Duodenal mucosa (tissue), 2 donors: Measurements from ENCODE around the gene SRGAP1.

Source experiments
- H3K27ac ChIP-seq: one replicate; pipeline ENCODE4 v1.7.0; 2013; ENCODE audit warnings: low read depth, low read length
- H3K27me3 ChIP-seq, 2 donors: one replicate each; pipeline ENCODE4 v1.7.0; 2013; ENCODE audit warnings: low read length in 2 of 2, control low read depth in 1 of 2; ENCODE audit not compliant: insufficient read depth in 2 of 2, control insufficient read depth in 1 of 2
- H3K36me3 ChIP-seq, 2 donors: one replicate each; pipeline ENCODE4 v1.7.0; 2013; ENCODE audit warnings: low read length in 2 of 2, control low read depth in 1 of 2; ENCODE audit not compliant: insufficient read depth in 2 of 2, control insufficient read depth in 1 of 2
- H3K4me1 ChIP-seq, 2 donors: one replicate each; pipeline ENCODE4 v1.7.0; 2013; ENCODE audit warnings: low read length in 2 of 2, control low read depth in 1 of 2; ENCODE audit not compliant: insufficient read depth in 2 of 2, control insufficient read depth in 1 of 2
- H3K4me3 ChIP-seq, 2 donors: one replicate each; pipeline ENCODE4 v1.7.0; 2013; ENCODE audit warnings: low read length in 2 of 2, low read depth in 1 of 2
- H3K9ac ChIP-seq, 2 donors: one replicate each; pipeline ENCODE4 v1.7.0; 2013; ENCODE audit warnings: low read length in 2 of 2, low read depth in 1 of 2
- H3K9me3 ChIP-seq, 2 donors: one replicate each; pipeline ENCODE4 v1.7.0; 2013; ENCODE audit warnings: low read length in 2 of 2, control low read depth in 1 of 2; ENCODE audit not compliant: control insufficient read depth in 1 of 2

SRGAP1 gene

DNA sequence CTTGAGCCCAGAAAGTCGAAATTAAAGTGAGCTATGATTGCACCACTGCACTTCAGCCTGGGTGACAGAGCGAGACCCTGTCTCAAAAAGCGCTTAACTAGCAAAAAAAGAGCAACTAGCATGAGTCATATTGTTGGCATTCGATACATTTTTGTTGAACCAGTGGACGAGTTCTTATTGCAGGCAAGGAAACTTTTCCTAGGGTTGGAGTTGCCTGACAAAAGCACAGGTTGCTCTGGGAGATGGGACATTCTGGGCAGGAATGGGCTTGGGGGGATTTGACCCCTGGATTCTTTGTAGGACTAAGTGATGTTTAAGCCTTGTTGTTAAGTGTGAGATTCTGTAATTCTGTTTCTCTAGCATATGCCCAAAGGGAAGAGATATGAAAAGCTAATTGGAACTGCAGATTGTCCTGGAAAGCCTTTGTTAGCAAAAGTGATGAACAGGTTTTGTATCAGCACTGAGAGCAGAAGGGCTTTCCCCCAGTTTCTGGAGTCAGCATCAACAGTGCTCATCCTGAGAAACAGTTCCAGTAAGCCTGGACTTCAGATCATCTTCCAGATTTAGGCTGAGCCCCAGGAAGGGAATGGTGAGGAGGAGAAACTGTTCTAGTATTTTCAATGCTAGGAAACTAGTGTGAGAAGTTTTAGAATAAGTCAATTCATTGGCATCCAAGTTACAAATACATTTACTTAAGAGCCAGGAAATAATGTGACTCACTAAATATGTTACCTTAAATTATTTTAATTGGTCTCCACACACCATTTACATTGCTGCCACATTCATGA is 123.1 kb downstream of the SRGAP1 start:
- Histone ChIP-seq H3K9ac (no peak overlapping the region), H3K27ac (no peak overlapping the region), H3K4me1 (peaks cover 3 to 6% of the 10 kb centered on the region in 2 donors), H3K4me3 (no peak overlapping the region), H3K36me3 (no peaks in the 10 kb centered on the region), H3K27me3 (no peaks in the 10 kb centered on the region), H3K9me3 (no peaks in the 10 kb centered on the region)

DNA sequence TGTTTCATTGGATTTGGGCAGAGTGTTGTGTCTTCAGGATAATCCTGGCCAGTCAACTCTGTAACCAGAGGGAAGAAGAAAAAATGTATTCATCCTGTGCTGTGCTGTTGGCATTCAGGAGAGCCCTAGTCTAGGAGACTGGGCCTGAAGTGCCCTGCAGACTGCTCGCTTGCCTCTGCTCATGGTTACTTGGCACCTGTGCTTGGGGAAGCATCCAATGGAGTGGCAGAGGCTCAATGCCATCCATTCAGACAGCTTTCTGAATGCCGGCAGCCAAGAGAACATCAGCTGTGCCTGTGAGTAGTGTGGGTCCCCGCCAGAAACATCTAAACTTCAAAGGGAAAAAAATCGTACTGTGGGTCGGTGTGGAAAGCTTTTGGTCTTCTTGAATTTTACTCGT is 124.2 kb downstream of the SRGAP1 start:
- H3K4me1 ChIP-seq = peaks cover 3 to 6% of the 10 kb centered on the region in 2 donors
- no peaks in the 10 kb centered on the region for H3K27me3 ChIP-seq
- no peak overlapping the region for H3K9ac ChIP-seq
- no peaks in the 10 kb centered on the region for H3K9me3 ChIP-seq
- no peaks in the 10 kb centered on the region for H3K36me3 ChIP-seq
- H3K4me3 ChIP-seq = no peak overlapping the region
- no peak overlapping the region for H3K27ac ChIP-seq

DNA sequence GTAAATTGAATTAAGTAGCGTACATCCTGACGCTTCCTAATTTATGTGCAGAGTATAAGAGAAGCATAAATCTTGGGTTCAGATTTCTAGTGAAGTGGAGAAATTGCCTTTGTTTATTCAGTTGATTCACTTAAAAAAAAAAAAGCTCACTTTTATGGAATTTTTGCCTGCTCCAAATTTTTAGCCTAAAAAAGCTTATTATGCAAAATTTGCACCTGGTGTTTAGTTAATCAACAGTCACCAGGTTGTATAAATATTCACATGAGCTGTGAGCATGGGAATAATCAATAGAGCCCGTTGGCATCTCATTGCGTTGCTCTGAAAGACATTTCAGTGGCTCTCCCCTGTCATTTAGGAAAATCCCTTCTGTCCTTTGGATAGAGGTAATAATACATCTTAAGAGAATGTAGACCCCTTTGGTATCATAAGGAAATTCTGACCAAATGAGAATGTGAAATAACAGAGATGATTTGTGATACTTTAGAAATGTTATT is 132.4 kb downstream of the SRGAP1 start:
- Histone ChIP-seq H3K9ac (no peak overlapping the region), H3K4me1 (no peaks in the 10 kb centered on the region), H3K27me3 (no peaks in the 10 kb centered on the region), H3K4me3 (no peak overlapping the region), H3K9me3 (no peaks in the 10 kb centered on the region), H3K36me3 (no peaks in the 10 kb centered on the region), H3K27ac (no peak overlapping the region)

DNA sequence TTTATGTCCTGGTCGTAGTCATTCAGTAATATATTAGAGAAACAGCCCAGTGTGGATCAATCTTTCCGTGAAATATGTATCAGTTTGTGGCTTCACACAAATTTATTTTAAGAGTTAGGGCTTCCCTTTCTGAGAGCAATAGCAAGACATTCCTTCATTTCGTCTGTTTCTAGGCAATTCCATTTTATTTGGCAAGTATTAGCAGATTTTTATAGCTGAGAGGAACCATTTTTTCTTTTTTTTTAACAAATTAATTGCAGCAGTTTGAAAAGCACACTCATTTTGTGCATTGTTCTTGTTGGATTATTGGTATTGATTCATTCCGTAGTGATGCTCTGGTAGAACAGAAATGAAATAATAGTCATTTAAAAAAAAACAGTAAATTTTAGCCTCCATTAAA is 132.9 kb downstream of the SRGAP1 start:
- H3K36me3 ChIP-seq = no peaks in the 10 kb centered on the region
- no peak overlapping the region for H3K9ac ChIP-seq
- no peaks in the 10 kb centered on the region for H3K27me3 ChIP-seq
- no peaks in the 10 kb centered on the region for H3K4me1 ChIP-seq
- no peak overlapping the region for H3K4me3 ChIP-seq
- no peaks in the 10 kb centered on the region for H3K9me3 ChIP-seq
- H3K27ac ChIP-seq = no peak overlapping the region

DNA sequence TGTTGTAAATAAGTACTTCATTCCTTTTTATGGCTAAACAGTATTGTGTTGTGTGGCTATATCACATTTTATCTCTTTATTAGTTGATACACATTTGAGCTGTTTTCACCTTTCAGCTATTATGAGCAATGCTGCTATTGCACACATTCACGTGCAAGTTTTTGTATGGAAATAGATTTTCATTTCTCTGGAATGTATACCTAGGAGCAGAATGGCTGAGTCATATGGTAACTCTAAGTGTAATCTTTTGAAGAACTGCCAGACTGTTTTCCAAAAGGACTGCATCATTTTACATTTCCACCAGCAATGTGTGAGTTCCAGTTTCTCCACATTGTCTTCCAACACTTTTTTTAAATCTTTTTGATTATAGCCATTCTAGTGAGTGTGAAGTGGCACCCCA is 134.0 kb downstream of the SRGAP1 start:
- Histone ChIP-seq H3K4me1 (no peaks in the 10 kb centered on the region), H3K4me3 (no peak overlapping the region), H3K27ac (no peak overlapping the region), H3K9me3 (no peaks in the 10 kb centered on the region), H3K36me3 (no peaks in the 10 kb centered on the region), H3K27me3 (no peaks in the 10 kb centered on the region), H3K9ac (no peak overlapping the region)

DNA sequence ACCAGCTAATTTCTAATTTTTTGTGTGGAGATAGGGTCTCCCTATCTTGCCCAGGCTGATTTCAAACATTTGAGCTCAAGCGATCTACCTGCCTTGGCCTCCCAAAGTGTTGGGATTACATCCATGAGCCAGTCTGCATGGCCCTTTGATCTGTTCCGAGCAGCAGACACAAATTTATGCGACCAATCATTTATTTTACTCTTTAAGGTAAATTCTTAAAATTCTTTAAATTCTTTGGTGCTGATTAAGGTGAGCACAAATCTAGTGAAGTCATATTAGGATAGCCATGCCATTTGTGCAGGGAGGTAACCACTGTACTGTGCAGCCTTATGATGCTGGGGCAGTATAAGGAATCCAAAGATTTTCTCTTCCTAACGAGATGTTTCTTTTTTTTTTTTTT is 135.7 kb downstream of the SRGAP1 start:
- no peak overlapping the region for H3K4me3 ChIP-seq
- H3K27me3 ChIP-seq = no peaks in the 10 kb centered on the region
- no peak overlapping the region for H3K27ac ChIP-seq
- H3K9me3 ChIP-seq = no peaks in the 10 kb centered on the region
- H3K4me1 ChIP-seq = no peaks in the 10 kb centered on the region
- no peaks in the 10 kb centered on the region for H3K36me3 ChIP-seq
- no peak overlapping the region for H3K9ac ChIP-seq

DNA sequence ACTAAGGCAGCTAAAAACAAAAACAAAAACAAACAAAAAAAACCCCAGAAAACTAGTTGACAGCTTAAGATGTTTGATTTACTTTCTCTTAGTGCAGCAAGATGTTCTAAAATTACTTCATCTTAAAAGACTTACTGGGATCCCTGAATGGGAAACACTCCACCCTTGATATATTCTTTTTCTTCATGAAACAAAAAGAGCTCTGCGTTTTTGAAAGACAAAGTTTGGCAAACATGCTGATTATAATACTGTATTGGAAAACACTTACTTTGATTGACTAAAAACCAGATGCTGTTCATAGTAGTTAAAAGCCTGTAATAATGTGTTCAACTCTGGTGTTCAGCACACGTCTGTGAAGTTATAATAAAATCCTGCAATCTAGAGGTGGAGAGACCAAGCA is 136.8 kb downstream of the SRGAP1 start:
- Histone ChIP-seq H3K4me3 (no peak overlapping the region), H3K27me3 (no peaks in the 10 kb centered on the region), H3K36me3 (no peaks in the 10 kb centered on the region), H3K9ac (no peak overlapping the region), H3K27ac (no peak overlapping the region), H3K4me1 (no peaks in the 10 kb centered on the region), H3K9me3 (no peaks in the 10 kb centered on the region)

DNA sequence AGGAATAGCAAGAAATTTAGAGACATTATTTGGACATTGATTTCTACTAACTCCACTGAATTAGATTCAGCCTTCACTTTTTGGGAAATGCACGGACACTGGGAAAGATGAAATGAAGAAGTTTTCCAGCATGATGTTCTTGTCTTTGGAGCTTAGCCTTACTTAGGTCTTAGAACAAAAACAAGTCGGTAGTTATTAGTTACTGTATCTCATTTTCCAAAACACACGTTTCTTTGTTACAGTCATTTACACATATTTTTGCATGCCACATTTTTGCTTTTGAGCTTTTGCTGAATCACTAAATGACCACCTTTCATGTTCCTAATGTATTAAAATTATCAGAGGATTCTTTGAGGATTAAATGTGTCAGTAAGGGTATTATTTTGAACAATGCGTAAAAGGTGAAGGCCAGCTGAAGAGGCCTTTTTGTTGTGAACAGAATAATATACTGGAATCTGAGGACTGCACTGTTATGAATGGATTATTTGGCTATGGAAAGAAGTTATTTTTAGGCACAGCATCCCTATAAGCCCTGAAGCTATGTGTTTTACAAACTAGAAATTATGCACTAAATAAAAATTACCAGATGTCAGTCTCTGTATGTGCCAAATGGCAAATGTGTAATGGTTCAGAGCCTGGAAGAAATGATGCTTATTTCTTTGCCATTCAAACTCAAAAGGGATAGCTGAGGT is 138.2 kb downstream of the SRGAP1 start:
- H3K27me3 ChIP-seq = no peaks in the 10 kb centered on the region
- H3K9ac ChIP-seq = no peak overlapping the region
- H3K4me3 ChIP-seq = no peak overlapping the region
- no peaks in the 10 kb centered on the region for H3K36me3 ChIP-seq
- no peaks in the 10 kb centered on the region for H3K4me1 ChIP-seq
- no peaks in the 10 kb centered on the region for H3K9me3 ChIP-seq
- no peak overlapping the region for H3K27ac ChIP-seq

DNA sequence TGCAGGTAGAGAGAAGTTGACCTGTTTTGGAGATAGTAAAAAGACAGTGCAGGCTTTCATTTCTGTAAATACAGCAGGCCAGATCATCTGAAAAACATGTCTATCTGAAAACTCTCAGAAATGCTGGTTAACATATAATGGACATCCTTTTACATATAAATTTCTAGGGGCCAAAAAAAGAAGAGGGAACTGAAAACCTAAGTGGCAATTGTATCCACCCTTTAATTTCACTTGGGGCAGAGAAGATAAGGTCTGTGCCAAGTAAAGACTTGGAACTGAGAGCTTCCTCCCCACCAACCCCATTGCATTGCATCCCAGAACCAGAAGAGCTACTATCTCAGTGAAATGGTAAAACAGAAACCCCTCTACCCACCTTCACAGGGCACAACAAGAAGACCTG is 141.0 kb downstream of the SRGAP1 start:
- Histone ChIP-seq H3K36me3 (no peaks in the 10 kb centered on the region), H3K4me3 (no peak overlapping the region), H3K9me3 (no peaks in the 10 kb centered on the region), H3K27ac (no peak overlapping the region), H3K27me3 (no peaks in the 10 kb centered on the region), H3K4me1 (peaks cover 0 to 7% of the 10 kb centered on the region in 2 donors), H3K9ac (no peak overlapping the region)

DNA sequence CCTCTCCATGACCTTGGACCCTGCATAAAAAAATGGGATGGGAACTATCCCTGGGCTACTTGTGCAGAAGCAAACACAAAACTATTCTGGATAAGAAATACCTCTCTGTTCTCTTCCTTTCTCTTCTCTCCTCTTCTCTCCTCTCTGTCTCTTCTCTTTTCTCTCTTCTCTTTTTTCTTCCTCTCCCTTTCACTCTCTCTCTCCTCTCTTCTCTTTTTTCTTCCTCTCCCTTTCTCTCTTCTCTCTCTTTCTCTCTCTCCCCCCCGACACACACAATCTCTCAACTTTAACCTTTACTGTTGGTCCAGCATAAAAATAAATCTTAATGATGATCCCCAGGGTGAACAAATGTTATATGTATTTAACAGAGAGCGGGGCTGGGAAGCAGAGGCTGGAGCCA is 141.4 kb downstream of the SRGAP1 start:
- no peak overlapping the region for H3K9ac ChIP-seq
- H3K36me3 ChIP-seq = no peaks in the 10 kb centered on the region
- H3K27me3 ChIP-seq = no peaks in the 10 kb centered on the region
- no peaks in the 10 kb centered on the region for H3K9me3 ChIP-seq
- H3K4me1 ChIP-seq = peaks cover 0 to 7% of the 10 kb centered on the region in 2 donors
- no peak overlapping the region for H3K27ac ChIP-seq
- no peak overlapping the region for H3K4me3 ChIP-seq
